Measurements from ENCODE around the gene PIGZ.
"Not testable (repeated sequence)": the region's sequence is repeated elsewhere in the genome, so short reads cannot be mapped to it uniquely, and the experiment has no call there.

Gene PIGZ

DNA sequence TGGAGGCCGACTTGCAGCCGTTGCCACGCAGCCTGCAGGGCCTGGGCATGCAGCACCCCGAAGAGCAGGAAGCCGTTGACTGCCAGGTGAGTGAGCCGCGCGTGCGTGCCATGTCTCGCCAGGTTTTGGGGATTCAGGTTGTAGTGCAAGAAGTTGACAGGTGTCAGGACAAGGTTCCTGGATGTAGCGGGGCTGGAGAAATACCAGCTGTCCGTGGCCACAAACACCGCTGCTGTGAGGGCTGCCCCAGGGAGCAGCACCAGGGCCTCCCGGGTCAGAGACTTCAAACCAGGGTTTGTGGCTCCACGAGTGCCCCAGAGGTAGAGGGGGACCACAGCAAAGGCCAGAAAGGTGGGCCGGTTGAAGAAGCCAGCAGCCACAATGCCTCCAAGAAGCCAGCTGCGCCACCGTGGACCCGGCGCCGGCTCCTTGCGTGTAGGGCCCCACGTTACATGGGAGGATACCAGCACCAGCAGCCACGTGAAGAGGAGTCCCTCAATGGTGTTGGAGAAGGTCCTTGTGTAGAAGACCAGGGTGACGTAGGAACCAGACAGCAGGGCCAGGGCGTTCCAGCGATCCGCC is 20.7 kb downstream of the PIGZ start:
- no peak for DNase-seq

- DNase-seq, result no peak
Measured at GRCh38 chr3:196947136-196947859, 21.3 kb downstream of the PIGZ start.

DNA sequence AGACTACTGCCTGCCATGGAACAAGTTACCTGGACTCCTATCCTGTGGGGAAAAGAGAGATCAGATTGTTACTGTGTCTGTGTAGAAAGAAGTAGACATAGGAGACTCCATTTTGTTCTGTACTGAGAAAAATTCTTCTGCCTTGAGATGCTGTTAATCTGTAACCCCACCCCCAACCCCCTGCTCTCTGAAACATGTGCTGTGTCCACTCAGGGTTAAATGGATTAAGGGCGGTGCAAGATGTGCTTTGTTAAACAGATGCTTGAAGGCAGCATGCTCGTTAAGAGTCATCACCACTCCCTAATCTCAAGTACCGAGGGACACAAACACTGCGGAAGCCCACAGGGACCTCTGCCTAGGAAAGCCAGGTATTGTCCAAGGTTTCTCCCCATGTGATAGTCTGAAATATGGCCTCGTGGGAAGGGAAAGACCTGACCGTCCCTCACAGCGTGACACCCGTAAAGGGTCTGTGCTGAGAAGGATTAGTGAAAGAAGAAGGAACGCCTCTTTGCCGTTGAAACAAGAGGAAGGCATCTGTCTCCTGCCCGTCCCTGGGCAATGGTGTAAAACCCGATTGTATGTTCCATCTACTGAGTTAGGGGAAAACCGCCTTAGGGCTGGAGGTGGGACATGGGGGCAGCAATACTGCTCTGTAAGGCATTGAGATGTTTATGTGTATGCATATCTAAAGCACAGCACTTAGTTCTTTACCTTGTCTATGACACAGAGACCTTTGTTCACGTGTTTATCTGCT is 24.4 kb downstream of the PIGZ start:
- not testable (repeated sequence) for DNase-seq

DNA sequence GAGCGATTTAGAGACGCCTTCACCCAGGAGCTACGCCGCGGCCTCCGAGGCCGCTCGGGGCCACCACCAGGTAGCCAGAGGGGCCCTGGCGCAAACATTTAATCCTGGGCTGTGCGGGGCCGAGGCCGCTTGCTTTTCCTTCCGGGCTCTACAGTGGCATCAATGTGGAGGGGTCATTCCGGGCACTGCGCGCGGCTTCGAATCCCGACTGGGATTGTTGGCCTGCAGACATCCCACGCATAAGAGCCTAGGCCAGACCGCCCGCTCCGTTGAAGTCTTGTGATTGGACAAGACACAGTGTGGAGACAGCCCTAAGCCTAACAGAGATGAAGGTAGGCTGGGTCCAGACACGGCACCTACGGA is 25.7 kb downstream of the PIGZ start:
- no peak for DNase-seq

DNA sequence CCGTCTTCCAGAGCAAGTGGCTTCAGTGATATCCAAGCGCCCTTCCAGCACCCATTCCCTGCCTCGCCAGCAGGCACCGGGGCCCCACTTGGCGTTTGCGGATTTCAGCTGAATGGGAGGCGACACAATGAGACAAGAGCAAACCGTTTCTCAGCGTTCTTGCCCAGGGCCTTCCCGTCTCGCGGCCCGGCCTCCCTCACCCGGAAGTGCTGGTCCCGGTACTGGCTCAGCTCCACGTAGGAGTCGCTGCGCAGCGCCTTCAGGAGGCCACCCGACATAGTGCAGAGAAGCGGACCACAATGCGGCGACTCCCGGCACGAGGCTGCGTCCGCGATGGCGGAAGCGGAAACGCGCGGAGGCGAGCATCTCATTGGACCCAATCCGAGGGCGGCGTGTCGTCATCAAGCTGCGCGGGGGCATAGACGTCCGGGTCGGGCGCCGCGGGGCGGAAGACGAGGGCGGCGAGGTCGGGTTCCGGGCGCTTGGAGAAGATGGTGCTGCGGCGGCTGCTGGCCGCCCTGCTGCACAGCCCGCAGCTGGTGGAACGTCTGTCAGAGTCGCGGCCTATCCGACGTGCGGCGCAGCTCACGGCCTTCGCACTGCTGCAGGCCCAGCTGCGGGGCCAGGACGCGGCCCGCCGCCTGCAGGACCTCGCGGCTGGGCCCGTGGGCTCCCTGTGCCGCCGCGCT is 26.3 kb downstream of the PIGZ start, which contains the start of gene NCBP2:
Gene NCBP2 (minus strand): TSS at position 303 of the 689 bp plus-strand sequence. CDS start 25 bp downstream, at position 278.
- DNase-seq, result peak; percentile 93

DNA sequence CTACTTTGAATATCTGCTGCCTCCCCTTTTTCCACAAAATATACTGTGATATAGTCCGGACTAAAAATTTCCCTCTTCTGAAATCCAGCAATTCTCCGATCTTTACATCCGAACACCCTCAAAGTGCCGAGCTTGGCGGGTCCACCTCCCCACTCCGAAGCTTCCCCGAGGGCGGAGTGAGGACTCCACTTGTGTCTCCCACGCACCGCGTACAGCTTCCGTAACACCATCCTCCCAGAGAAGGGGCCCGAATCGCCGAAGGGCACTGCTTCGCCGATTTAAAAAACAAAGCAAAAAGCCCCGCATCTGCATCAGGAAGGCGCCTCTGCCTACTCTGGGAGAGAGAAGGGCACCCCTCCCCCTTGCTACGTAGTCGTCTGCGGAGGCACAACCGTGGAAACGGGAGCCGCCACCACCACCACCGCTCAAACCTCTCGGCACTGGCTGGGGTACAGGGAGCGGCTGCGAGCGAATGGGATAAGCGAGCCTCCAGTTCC is 26.9 kb downstream of the PIGZ start:
- peak; percentile 28 for DNase-seq

DNA sequence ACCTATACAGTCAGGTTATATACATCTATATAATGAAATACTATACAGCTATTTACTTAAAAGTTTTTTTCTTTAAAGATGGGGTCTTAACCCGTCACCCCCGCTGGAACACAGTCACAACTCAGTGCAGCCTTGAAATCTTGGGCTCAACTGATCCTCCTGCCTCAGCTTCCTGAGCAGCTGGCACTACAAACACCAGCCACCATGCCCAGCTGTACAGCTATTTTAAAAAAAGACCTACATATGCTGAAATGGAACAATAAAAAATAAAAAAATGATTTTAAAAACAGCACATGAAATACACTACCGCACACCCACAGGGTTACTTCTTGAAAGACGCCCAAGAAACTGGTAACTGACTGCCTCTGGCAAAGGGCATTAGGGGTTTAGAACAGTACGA is 30.1 kb downstream of the PIGZ start:
- peak; percentile 21 for DNase-seq

- DNase-seq, result no peak
Measured at GRCh38 chr3:196938124-196938523, 30.5 kb downstream of the PIGZ start.

DNA sequence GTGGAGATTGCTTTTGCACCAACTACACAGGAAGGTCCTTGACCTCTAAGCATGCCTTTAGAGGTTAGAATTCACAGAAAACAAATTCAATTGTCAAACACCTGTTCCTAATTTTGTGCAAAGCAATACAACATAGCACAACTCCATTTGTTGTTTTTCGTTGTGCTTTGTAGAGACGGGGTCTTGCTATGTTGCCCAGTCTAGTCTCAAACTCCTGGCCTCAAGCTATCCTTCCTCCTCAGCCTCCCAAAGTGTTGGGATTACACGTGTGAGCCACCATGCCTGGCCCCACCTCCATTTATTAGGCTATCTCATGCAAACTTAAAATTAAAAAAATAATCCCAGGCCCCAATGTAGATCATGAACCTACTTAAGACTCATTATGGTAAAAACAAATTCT is 32.3 kb downstream of the PIGZ start:
- no peak for DNase-seq

DNA sequence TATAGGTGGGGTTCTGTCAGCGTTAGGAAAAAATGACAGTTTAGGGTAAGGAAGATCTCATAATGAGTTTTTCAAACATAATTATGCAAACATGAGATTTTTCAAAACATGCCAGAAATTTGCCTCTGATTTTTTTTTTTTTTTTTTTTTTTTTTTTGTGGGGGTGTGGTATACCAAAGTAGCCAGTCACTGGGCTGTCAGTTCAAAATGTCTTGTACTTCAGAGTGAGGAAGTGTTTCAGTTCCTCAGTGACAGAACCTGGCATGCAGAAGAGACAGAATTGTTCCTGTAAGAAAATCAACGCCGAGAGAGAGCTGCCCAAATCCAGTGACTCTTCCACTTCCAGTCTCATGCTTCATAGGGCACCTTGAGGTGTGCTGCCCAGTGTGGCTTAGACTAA is 36.0 kb downstream of the PIGZ start:
- no peak for DNase-seq

GRCh38 chr3:196931828-196932587 is 36.6 kb downstream of the PIGZ start:
- DNase-seq, result no peak

GRCh38 chr3:196931157-196931556 is 37.5 kb downstream of the PIGZ start:
- DNase-seq, result no peak

DNA sequence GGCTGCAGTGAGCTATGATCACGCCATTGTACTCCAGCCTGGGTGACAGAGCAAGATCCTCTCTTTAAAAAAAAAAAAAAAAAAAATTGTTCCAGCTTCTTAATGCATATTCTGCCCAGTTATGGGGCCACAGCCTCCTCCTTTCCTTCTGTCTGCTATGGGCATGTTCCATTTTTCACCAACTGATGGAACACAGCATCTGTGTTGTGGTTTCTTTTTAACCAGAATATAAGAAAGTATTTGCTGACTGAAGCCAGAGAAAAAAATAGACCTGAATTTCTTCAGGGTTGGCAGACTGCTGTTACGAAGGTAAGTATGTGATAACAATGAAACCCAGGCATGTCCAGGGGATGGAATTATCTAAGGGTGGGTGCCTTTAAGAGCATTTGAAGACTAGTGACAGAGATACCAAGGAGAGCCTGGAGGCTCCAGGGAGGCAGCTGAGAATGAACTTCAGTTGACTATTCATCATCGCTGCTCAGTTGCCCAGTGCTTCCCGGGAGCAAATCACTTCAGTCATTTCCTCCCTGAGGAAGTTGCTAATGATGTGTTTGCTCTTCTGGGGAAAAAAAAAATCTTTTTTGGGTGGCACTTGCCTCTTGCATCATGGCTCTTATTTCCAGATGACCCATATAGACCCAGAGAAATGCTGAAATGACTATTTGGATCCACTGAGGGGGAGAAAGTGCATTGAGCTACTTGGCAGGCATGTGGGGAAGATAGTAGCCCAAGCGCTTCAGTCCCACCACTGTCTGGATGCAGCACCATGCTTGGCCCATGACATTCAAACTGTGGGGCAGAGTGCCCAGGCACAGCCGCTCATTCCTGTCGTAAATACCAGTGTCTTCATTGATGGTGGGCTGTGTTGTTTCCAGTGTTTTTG is 40.8 kb downstream of the PIGZ start:
- DNase-seq, result no peak

- DNase-seq, result no peak
Measured at GRCh38 chr3:196920733-196921132, 47.9 kb downstream of the PIGZ start.

GRCh38 chr3:196918968-196919367 is 49.7 kb downstream of the PIGZ start:
- DNase-seq, result no peak

DNA sequence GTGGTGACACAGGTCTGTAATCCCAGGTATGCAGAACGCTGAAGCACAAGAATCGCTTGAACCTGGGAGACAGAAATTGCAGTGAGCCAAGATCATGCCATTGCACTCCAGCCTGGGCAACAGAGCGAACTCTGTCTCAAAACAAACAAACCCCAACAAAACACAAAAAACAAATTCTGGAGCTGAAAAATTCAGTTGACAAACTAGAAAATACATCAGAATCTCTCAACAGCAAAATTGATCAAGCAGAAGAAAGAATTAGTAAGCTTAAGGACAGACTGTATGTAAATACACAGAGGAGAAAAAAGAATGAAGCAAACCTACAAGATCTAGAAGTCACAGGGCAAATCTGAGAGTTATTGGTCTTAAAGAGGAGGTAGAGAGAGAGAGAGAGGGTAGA is 51.6 kb downstream of the PIGZ start:
- DNase-seq, result no peak

- no peak for DNase-seq
Measured at GRCh38 chr3:196916221-196916620, 52.4 kb downstream of the PIGZ start.

GRCh38 chr3:196915375-196915774 is 53.3 kb downstream of the PIGZ start:
- no peak for DNase-seq

DNA sequence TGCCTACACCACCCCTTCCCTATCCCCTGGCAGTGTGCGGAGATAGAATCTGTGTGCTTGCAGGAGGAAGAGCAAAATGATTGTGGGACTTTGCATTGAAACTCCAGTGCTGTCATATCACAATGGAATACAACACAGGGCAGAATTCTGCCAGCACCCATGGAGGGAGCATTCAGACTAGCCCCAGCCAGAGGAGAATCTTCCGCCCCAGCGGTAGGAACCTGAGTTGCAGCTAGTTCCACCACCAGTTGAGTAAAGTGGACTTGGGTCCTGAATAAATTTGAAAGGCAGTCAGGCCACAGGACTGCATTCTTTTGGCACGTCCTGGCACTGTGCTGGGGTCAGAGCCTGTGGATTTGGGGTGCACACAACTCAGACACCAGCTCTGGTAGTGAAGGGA is 53.8 kb downstream of the PIGZ start:
- DNase-seq, result no peak

DNA sequence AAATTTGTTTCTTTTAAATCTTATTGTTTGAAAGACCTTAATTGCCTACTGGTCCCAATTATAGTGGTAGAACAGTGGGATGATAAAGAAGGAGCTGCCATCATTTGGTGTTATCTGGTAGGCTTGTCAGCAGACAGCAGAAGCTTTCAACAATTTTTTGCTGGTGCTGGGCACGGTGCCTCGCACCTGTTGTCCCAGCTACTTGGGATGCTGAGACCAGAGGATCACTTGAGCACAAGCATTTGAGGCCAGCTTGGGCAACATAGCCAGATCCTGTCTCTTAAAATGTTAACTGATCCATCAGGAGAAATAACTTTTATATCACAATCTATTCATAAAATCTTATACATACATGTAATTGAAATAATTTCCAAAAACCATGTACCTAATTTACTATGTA is 64.9 kb downstream of the PIGZ start:
- DNase-seq, result no peak

- no peak for DNase-seq
Measured at GRCh38 chr3:196902296-196902695, 66.3 kb downstream of the PIGZ start.

DNA sequence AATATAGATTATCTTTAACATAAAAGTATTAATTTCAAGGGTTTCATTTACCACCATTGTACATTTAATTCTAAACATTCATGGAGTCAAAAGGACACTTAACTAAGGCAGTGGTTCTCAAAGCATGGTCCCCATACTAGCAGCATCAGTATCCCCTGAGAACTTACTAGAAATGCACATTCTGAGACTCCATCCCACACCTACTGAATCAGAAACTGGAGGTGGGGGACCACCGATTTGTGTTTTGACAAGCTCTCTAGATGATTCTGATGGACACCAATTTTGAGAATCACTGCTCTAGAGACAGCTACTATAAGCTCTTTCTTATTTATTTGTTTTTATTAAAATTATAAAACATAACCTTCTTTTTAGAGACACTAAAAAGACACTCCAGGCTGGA is 66.9 kb downstream of the PIGZ start:
- DNase-seq, result no peak

All from NCI-H1694 (cell line).